ENCODE results near the gene NIPAL1.

The NIPAL1 gene

DNA sequence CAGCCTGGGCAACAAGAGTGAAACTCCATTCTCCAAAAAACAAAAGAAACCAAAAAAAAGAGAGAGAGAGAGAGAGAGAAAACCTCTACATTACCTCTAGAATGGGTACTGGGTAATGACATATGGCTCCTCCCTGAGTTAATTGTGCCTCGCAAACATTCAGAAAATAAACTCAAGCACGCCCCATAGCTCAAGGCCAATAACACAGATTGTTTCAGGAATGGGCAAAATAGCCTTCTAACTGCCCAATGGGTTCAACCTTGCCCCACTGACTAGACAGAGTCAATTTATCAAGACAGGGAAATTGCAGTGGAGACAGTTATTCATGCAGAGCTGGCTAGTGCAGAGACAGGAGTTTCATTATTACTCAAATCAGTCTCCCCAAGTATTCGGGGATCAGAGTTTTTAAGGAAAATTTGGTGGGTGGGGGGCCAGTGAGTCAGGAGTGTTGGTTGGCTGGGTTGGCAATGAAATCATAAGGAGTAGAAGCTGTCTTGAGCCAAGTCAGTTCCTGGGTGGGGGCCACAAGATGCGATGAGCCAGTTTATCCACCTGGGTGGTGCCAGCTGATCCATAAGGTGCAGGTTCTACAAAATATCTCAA is 25.1 kb downstream of the NIPAL1 start:
- H3K36me3 ChIP-seq, result no peaks in the 10 kb centered on the region
- peaks cover 0 to 4% of the 10 kb centered on the region in 2 experiments for H3K4me1 ChIP-seq (ENCODE audit: control insufficient read depth in 1 of 2, insufficient read depth in 1 of 2, low read depth in 1 of 2, low read length in 1 of 2)
- H3K4me3 ChIP-seq (ENCODE audit: low read depth in 1 of 2, low read length in 1 of 2), result no peak overlapping the region
- H3K27me3 ChIP-seq, result peaks cover 29% of the 10 kb centered on the region
- TF ChIP-seq, protein P1, sequence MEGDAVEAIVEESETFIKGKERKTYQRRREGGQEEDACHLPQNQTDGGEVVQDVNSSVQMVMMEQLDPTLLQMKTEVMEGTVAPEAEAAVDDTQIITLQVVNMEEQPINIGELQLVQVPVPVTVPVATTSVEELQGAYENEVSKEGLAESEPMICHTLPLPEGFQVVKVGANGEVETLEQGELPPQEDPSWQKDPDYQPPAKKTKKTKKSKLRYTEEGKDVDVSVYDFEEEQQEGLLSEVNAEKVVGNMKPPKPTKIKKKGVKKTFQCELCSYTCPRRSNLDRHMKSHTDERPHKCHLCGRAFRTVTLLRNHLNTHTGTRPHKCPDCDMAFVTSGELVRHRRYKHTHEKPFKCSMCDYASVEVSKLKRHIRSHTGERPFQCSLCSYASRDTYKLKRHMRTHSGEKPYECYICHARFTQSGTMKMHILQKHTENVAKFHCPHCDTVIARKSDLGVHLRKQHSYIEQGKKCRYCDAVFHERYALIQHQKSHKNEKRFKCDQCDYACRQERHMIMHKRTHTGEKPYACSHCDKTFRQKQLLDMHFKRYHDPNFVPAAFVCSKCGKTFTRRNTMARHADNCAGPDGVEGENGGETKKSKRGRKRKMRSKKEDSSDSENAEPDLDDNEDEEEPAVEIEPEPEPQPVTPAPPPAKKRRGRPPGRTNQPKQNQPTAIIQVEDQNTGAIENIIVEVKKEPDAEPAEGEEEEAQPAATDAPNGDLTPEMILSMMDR (IDR thresholded peaks at IDR 0.05), result no peak
- H3K9me3 ChIP-seq, result no peaks in the 10 kb centered on the region
- no peak overlapping the region for H3K27ac ChIP-seq

DNA sequence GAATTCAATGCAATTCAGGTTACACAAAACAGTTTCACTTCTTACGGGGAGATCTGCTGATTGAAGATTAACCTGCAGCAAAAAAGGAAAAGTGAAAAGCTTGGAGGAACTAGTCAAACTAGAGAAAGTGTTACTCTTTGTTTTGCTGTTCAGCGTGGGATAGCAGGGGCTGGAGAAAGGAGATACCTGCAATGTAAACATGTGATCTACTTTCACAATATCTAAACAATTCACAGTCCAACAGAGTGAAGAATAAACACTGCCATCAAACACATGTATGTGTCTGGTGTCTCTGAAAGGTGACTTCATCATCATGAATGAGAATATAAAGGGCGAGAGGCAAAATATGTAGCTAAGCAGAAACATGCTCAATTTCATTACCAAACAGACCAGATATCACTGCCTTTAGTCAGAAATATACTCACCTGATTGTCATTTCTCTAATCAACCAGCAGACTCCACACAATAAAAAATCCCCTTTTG is 26.4 kb downstream of the NIPAL1 start:
- Histone ChIP-seq H3K27me3 (peaks cover 32% of the 10 kb centered on the region), H3K27ac (no peak overlapping the region), H3K4me3 (ENCODE audit: low read depth in 1 of 2, low read length in 1 of 2) (no peak overlapping the region), H3K9me3 (no peaks in the 10 kb centered on the region), H3K4me1 (ENCODE audit: control insufficient read depth in 1 of 2, insufficient read depth in 1 of 2, low read depth in 1 of 2, low read length in 1 of 2) (peaks cover 11 to 15% of the 10 kb centered on the region in 2 experiments), H3K36me3 (no peaks in the 10 kb centered on the region)
- TF ChIP-seq, protein P1 (IDR thresholded peaks at IDR 0.05), result no peak

- TF ChIP-seq, protein P1 (IDR thresholded peaks at IDR 0.05), result no peak
Measured at GRCh38 chr4:48043504-48043903, 26.9 kb downstream of the NIPAL1 start.

DNA sequence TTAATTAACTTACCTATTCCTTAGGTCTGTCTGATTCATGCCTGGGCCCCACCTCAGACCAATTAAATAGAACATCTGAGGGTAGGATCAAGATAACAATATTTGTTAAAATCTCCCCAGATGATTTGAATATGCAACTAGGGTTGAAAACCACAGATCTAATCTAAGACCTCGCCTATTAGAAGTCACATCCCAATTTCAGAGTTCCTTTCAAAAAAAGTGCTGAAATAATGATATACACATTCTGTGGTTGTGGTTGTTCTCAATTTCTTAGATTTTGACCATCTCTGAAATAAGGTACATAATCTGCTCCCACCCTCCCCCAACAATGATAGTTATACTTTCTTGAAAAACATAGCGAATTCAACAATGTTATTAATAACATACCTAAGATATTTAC is 27.7 kb downstream of the NIPAL1 start:
- peaks cover 32% of the 10 kb centered on the region for H3K27me3 ChIP-seq
- H3K27ac ChIP-seq, result no peak overlapping the region
- H3K4me3 ChIP-seq (ENCODE audit: low read depth in 1 of 2, low read length in 1 of 2), result no peak overlapping the region
- no peaks in the 10 kb centered on the region for H3K36me3 ChIP-seq
- H3K4me1 ChIP-seq (ENCODE audit: control insufficient read depth in 1 of 2, insufficient read depth in 1 of 2, low read depth in 1 of 2, low read length in 1 of 2), result peaks cover 12 to 17% of the 10 kb centered on the region in 2 experiments
- TF ChIP-seq, protein P1 (IDR thresholded peaks at IDR 0.05), result no peak
- H3K9me3 ChIP-seq, result no peaks in the 10 kb centered on the region

More at GRCh38 chr4:48043504-48043903, 26.9 kb downstream of the NIPAL1 start:
- Histone ChIP-seq H3K27me3 (peaks cover 32% of the 10 kb centered on the region), H3K4me3 (ENCODE audit: low read depth in 1 of 2, low read length in 1 of 2) (no peak overlapping the region), H3K9me3 (no peaks in the 10 kb centered on the region), H3K27ac (no peak overlapping the region), H3K4me1 (ENCODE audit: control insufficient read depth in 1 of 2, insufficient read depth in 1 of 2, low read depth in 1 of 2, low read length in 1 of 2) (peaks cover 12 to 17% of the 10 kb centered on the region in 2 experiments), H3K36me3 (no peaks in the 10 kb centered on the region)

GRCh38 chr4:48046059-48046458 is 29.5 kb downstream of the NIPAL1 start:
- H3K4me3 ChIP-seq (ENCODE audit: low read depth in 1 of 2, low read length in 1 of 2), result no peak overlapping the region
- TF ChIP-seq, protein P1 (IDR thresholded peaks at IDR 0.05), result no peak
- no peaks in the 10 kb centered on the region for H3K36me3 ChIP-seq
- peaks cover 12 to 17% of the 10 kb centered on the region in 2 experiments for H3K4me1 ChIP-seq (ENCODE audit: control insufficient read depth in 1 of 2, insufficient read depth in 1 of 2, low read depth in 1 of 2, low read length in 1 of 2)
- H3K27me3 ChIP-seq, result peaks cover 32% of the 10 kb centered on the region
- no peak overlapping the region for H3K27ac ChIP-seq
- H3K9me3 ChIP-seq, result no peaks in the 10 kb centered on the region
